Measurements from ENCODE around the gene LHX3.
"Not testable (repeated sequence)": the region's sequence is repeated elsewhere in the genome, so short reads cannot be mapped to it uniquely, and the experiment has no call there.

LHX3 gene

GRCh38 chr9:136241542-136241941, 36.6 kb upstream of the LHX3 start:
- no peak for DNase-seq (ENCODE audit: low read depth in 2 of 2)

DNA sequence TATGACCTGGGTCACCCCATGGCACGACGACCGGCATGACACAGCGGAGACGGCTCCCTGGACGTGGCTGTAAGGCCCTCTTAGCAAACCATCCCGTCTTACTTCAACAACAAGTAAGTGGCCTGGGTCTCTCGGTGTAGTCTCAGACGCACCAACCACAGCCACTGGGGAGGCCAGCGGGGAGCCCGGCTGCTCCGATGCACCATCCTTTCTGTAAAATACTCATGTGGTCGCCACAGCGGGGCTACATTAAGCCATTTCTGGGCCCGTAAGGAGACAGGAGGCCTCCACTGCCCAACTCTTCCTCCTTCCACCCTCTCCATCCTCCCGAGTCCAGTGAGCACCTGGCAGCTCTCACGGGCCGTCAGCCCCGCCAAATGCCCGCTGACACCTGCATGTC, 36.0 kb upstream of the LHX3 start:
- DNase-seq (ENCODE audit: low read depth in 2 of 2) = no peak

- DNase-seq (ENCODE audit: low read depth in 2 of 2) = no peak
These were observed 35.0 kb upstream of the LHX3 start for GRCh38 chr9:136239983-136240330.

DNA sequence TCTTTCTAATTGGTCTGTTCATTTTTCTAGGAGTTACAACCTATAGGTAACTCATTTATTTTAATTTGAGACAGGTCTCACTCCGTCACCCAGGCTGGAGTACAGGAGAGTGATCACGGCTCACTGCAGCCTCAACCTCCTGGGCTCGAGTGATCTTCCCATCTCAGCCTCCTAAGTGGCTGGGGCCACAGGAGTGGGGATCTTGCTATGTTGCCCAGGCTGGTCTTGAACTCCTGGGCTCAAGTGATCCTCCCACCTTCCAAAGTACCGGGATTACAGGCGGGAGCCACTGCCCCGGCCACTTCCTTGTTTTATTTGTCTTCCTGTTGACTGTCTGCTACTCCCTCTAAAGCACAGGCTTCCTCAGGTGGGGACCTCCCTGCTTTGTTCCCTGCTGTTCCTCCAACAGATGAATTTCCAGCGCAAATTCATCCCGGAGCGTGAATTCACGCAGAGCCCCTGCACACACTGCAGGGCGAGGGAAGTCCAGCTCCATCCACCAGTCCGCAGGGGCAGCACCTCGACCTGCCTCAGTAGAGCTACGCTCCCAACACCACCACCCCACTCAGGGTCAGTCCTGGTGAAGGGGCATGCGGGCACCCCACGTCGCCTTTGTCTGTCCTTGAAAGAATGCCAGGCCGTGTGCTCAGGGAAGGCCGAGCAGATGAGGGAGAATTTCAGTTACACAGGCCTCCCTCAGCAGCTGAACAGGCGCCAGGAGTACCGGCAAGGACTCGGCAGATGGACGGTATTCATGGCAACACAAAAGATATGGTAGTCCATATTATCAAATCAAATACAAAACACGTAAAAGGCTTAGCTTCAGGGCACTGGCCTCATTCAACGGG, 34.4 kb upstream of the LHX3 start:
- DNase-seq (ENCODE audit: low read depth in 2 of 2) = no peak

DNA sequence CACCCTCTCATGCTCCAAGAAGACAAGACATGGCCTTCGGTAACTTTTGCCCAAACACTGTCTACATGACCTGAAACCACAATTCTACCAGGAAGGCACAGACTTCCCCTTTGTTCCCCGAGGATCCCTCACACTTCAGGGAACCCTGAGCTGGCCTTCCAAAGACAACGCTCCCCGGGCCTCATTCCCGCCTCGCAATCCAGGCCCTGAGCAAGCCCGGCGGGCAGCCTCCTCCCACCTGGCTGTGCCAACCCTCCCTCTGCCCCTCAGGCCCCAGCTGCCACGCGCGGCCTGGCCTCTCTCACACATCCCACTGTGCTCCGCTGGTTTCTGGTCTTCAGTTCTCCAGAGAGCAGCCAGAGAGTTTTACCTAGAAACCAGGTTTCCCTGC, 33.4 kb upstream of the LHX3 start:
- DNase-seq (ENCODE audit: low read depth in 2 of 2) = no peak

DNA sequence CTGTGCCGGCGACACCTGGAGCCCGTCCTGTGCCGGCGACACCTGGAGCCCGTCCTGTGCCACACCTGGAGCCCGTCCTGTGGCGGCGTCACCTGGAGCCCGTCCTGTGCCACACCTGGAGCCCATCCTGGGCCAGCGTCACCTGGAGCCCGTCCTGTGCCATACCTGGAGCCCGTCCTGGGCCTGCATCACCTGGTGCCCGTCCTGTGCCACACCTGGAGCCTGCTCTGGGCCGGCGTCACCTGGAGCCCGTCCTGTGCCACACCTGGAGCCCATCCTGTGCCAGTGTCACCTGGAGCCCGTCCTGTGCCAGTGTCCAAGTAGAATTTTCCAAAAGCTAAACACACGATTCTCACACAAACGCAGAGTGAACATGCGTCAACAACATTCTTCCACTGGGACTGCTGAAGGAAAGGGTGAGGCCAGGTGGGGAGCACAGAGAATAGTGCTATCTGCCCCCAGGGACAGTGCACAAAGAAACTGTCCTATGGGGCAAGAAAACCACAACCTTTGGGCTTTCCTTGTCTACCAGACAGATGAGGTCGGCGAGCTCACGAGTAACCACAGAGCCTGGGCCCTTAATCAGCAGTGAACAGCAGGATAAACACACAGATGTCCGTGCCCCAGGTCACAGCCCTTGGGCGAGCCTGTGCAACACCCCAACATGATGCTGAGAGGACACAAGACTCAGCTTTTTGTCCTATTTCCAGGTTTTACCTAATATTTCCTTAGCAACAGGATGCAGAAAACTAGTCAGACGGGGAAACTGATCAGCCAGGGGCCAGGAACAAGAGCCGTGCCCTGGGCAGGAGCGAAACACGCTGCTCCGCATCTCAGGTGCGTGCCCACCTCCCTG, 32.8 kb upstream of the LHX3 start:
- no peak for DNase-seq (ENCODE audit: low read depth in 2 of 2)

DNA sequence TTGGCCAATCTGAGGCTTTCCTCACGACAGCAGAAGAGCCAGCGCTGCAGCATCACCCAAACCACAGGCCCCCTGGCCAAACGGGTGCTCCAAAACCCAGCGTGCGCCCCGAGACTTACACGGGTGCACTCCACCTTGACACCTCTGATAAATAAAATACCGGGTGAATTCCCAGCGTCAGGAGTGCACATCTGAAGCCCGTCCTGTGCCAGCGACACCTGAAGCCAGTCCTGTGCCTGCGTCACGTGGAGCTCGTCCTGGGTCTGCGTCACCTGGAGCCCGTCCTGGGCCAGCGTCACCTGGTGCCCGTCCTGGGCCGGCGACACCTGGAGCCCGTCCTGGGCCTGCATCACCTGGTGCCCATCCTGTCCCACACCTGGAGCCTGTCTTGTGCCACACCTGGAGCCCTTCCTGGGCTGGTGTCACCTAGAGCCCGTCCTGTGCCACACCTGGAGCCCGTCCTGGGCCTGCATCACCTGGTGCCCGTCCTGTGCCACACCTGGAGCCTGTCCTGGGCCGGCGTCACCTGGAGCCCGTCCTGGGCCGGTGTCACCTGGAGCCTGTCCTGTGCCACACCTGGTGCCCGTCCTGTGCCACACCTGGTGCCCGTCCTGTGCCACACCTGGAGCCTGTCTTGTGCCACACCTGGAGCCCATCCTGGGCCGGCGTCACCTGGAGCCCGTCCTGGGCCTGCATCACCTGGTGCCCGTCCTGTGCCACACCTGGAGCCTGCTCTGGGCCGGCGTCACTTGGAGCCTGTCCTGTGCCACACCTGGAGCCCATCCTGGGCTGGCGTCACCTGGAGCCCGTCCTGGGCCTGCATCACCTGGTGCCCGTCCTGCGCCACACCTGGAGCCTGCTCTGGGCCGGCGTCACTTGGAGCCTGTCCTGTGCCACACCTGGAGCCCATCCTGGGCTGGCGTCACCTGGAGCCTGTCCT, 31.8 kb upstream of the LHX3 start:
- DNase-seq (ENCODE audit: low read depth in 2 of 2) = not testable (repeated sequence)

- DNase-seq (ENCODE audit: low read depth in 2 of 2) = no peak
These were observed 31.0 kb upstream of the LHX3 start for GRCh38 chr9:136235709-136236455.

- DNase-seq (ENCODE audit: low read depth in 2 of 2) = no peak
These were observed 30.2 kb upstream of the LHX3 start for GRCh38 chr9:136235171-136235570.

DNA sequence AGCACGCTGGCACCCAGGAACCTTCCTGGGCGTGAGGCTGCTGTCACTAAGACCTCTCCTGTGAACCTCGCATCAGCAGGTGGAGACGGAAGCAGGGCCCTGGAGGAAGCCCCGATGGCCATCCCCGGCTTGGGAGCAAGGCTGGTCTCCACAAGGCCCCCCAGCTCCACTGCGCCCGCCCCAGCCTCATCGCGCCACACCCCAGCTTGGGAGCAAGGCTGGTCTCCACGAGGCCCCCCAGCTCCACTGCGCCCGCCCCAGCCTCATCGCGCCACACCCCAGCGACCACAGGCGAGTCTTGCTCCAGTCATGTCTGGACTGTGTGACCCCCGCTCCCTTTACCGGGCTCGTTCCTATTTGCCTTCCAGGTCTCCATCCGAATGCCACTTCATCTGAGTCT, 29.7 kb upstream of the LHX3 start:
- no peak for DNase-seq (ENCODE audit: low read depth in 2 of 2)

DNA sequence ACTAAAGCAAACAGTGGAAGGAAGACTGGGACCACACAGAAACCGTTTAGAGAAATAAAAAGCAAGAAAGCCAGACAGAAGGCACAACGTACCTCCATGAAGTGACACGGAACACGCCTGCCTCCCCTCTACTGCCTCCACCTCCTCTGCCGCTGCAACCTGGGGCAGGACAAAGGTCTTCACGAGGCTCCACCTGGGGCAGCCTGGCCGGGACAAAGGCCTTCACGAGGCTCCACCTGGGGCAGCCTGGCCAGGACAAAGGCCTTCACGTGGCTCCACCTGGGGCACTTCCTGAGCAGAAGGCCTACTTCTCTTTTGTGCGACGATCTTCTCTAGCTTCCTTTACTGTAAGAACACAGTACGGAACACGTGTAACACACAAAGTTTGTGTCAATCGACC, 28.9 kb upstream of the LHX3 start:
- no peak for DNase-seq (ENCODE audit: low read depth in 2 of 2)

DNA sequence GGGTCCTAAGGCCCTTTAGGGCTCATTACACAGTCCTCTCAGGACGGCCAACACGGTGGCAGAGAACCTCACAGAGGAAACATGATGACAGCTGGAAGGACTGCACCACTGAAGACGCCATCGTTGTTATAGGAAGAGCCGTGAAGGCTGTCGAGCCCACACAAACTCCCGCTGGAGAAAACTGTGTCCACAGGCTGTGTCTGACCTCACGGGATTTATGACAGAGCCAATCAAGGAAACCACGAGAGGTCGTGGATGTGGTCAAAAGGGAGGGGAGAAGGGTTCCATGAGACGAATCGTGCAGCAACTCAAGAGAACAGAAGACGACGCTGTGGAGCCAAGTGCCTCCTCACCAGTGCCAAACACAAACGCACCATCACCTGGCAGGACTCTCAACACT, 28.5 kb upstream of the LHX3 start:
- DNase-seq (ENCODE audit: low read depth in 2 of 2) = no peak

DNA sequence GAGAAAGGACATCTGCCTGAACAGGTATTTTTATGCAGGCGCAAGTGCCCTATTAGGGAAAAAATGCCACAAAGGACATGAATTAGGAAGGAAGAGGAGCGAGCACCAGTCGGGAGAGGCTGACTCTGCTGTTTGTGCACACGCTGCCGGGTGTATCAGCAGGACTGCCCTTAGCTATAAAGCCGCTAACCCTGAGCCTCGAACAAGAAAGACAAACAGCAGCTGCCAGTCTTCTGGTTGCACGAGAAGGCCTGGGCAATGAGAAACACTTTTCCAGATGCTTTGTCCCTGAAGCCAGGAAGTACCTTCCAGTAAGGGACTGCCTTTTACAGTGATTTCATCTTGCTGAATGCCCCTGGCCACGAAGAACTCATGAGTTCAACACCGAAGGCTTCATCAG, 28.0 kb upstream of the LHX3 start:
- DNase-seq (ENCODE audit: low read depth in 2 of 2) = no peak

GRCh38 chr9:136231478-136232297, 26.8 kb upstream of the LHX3 start:
- DNase-seq (ENCODE audit: low read depth in 2 of 2) = no peak

DNA sequence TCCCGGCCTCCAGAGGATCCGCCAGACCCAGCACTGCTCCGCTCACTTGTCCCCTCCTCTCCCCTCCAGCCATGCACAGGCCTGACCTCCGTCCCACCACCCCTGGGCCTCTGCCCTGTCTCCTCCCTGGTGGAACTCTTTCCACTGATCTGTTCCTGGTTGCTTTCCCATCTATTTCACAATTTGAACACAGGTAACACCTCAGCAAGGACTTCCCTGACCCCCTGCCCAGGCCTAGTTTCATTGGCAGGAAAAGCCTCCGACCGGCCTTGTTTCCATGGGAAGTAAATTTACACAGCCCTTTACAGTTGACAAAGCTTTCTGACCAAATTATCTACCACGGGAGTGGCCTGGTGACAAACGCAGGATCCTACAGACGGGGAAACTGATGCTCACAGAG, 25.8 kb upstream of the LHX3 start:
- no peak for DNase-seq (ENCODE audit: low read depth in 2 of 2)

DNA sequence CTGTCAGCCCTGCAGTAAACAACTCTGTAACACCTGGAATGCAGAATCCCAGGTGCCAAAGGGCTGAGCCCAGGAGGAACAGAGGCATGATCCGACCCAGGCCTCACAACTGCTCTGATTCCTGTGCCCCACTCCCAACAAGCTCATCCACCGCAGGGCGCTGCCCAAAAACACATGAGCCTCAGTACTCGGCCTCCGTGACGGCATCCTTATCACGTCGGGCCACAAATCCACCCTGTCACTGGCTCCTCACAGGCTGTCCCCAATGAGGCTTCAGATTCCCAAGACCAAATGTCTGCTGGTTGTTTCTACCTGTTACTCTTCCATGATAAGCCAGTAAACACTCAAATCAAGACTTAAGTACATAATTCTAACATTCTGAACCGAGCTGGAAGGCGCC, 25.4 kb upstream of the LHX3 start:
- no peak for DNase-seq (ENCODE audit: low read depth in 2 of 2)

GRCh38 chr9:136229096-136230065, 24.5 kb upstream of the LHX3 start:
- no peak for DNase-seq (ENCODE audit: low read depth in 2 of 2)

- DNase-seq (ENCODE audit: low read depth in 2 of 2) = no peak
These were observed 23.4 kb upstream of the LHX3 start for GRCh38 chr9:136228107-136228875.

Data from stimulated activated CD4-positive, alpha-beta T cell treated with anti-CD3 and anti-CD28 coated beads, Interleukin-1b, Interleukin-23, amount 100 ng/mL, for 4 hours (primary cell).